ENCODE results near the gene PID1. TPM values are rescaled to one million over a fixed set of nuclear protein-coding genes. Genes with fewer than 3 reads are reported as not detected.

The PID1 gene
- polyA plus RNA-seq, 1 experiment: 1.8 TPM

- no peak for DNase-seq (ENCODE audit: low read depth, low spot score)
- peaks cover 8% of the 10 kb centered on the region; the same call in 1 of the 2 replicates for H3K9me3 ChIP-seq (ENCODE audit: control insufficient read depth, insufficient read depth, low read length)
- H3K4me3 ChIP-seq (ENCODE audit: low read depth, low read length): no peak overlapping the region
- TF ChIP-seq, protein P1, sequence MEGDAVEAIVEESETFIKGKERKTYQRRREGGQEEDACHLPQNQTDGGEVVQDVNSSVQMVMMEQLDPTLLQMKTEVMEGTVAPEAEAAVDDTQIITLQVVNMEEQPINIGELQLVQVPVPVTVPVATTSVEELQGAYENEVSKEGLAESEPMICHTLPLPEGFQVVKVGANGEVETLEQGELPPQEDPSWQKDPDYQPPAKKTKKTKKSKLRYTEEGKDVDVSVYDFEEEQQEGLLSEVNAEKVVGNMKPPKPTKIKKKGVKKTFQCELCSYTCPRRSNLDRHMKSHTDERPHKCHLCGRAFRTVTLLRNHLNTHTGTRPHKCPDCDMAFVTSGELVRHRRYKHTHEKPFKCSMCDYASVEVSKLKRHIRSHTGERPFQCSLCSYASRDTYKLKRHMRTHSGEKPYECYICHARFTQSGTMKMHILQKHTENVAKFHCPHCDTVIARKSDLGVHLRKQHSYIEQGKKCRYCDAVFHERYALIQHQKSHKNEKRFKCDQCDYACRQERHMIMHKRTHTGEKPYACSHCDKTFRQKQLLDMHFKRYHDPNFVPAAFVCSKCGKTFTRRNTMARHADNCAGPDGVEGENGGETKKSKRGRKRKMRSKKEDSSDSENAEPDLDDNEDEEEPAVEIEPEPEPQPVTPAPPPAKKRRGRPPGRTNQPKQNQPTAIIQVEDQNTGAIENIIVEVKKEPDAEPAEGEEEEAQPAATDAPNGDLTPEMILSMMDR (IDR thresholded peaks at IDR 0.05; ENCODE audit: low read depth, low read length): no peak
- POLR2A ChIA-PET: no interaction called here
- no peaks in the 10 kb centered on the region for H3K27me3 ChIP-seq (ENCODE audit: control insufficient read depth, insufficient read depth, low read length)
- CTCF ChIA-PET: no interaction called here
- H3K27ac ChIP-seq (ENCODE audit: low read depth, low read length): no peak overlapping the region
Observed at GRCh38 chr2:229173825-229174359, 97.2 kb downstream of the PID1 start.

- no peak for DNase-seq (ENCODE audit: low read depth, low spot score)
- H3K27ac ChIP-seq (ENCODE audit: low read depth, low read length): no peak overlapping the region
- CTCF ChIA-PET: no interaction called here
Observed at GRCh38 chr2:229170916-229171315, 100.2 kb downstream of the PID1 start.

GRCh38 chr2:229170171-229170570, 100.9 kb downstream of the PID1 start:
- ChIA-PET POLR2A (no interaction called here), CTCF (no interaction called here)
- peaks cover 8% of the 10 kb centered on the region; the same call in 1 of the 2 replicates for H3K9me3 ChIP-seq (ENCODE audit: control insufficient read depth, insufficient read depth, low read length)
- H3K27me3 ChIP-seq (ENCODE audit: control insufficient read depth, insufficient read depth, low read length): no peaks in the 10 kb centered on the region
- TF ChIP-seq, protein P1 (IDR thresholded peaks at IDR 0.05; ENCODE audit: low read depth, low read length): no peak
- DNase-seq (ENCODE audit: low read depth, low spot score): no peak
- H3K27ac ChIP-seq (ENCODE audit: low read depth, low read length): no peak overlapping the region
- no peak overlapping the region for H3K4me3 ChIP-seq (ENCODE audit: low read depth, low read length)

More at GRCh38 chr2:229170916-229171315, 100.2 kb downstream of the PID1 start:
- Histone ChIP-seq H3K4me3 (ENCODE audit: low read depth, low read length) (no peak overlapping the region), H3K9me3 (ENCODE audit: control insufficient read depth, insufficient read depth, low read length) (peaks cover 8% of the 10 kb centered on the region; the same call in 1 of the 2 replicates), H3K27me3 (ENCODE audit: control insufficient read depth, insufficient read depth, low read length) (no peaks in the 10 kb centered on the region)
- POLR2A ChIA-PET: no interaction called here
- TF ChIP-seq, protein P1 (IDR thresholded peaks at IDR 0.05; ENCODE audit: low read depth, low read length): no peak

DNA sequence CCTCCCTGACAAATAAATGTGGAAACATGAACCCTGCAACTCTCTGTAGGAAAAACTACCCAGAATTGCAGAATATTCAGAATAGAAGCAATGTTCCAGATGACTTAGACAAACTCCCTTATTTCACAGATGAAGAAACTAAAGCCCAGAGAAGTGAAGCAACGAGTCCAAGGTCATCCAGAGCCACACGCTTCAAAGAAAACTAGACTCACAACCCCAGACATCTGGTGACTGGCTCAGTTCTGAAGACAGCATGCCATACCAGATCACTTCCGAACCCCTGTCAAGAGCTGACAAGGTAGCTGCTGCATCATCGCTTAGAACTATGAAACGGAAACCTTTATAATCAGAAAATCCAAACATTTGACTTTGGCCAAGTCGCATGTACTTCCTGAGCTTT, 101.3 kb downstream of the PID1 start:
- Histone ChIP-seq H3K9me3 (ENCODE audit: control insufficient read depth, insufficient read depth, low read length) (peaks cover 6% of the 10 kb centered on the region; the same call in 1 of the 2 replicates), H3K27me3 (ENCODE audit: control insufficient read depth, insufficient read depth, low read length) (no peaks in the 10 kb centered on the region), H3K27ac (ENCODE audit: low read depth, low read length) (no peak overlapping the region), H3K4me3 (ENCODE audit: low read depth, low read length) (no peak overlapping the region)
- DNase-seq (ENCODE audit: low read depth, low spot score): no peak
- CTCF ChIA-PET: no interaction called here
- TF ChIP-seq, protein P1 (IDR thresholded peaks at IDR 0.05; ENCODE audit: low read depth, low read length): no peak
- POLR2A ChIA-PET: no interaction called here

GRCh38 chr2:229164545-229165249, 106.4 kb downstream of the PID1 start:
- H3K9me3 ChIP-seq (ENCODE audit: control insufficient read depth, insufficient read depth, low read length): no peaks in the 10 kb centered on the region
- CTCF ChIA-PET: no interaction called here
- H3K4me3 ChIP-seq (ENCODE audit: low read depth, low read length): no peak overlapping the region
- POLR2A ChIA-PET: no interaction called here
- DNase-seq (ENCODE audit: low read depth, low spot score): no peak
- H3K27ac ChIP-seq (ENCODE audit: low read depth, low read length): no peak overlapping the region
- TF ChIP-seq, protein P1 (IDR thresholded peaks at IDR 0.05; ENCODE audit: low read depth, low read length): no peak
- H3K27me3 ChIP-seq (ENCODE audit: control insufficient read depth, insufficient read depth, low read length): no peaks in the 10 kb centered on the region

All from AG04450 (cell line).